GM19395 (cell line): Measurements from ENCODE around the gene KLHL21.
"Not testable (repeated sequence)": the region's sequence is repeated elsewhere in the genome, so short reads cannot be mapped to it uniquely, and the experiment has no call there.

Source experiments
- ATAC-seq: cut with Tn5 transposase; IDR thresholded peaks from one replicate; pipeline ENCODE4 v1.9.1; 2021; ENCODE audit warnings: mild to moderate bottlenecking, moderate library complexity; ENCODE audit not compliant: unreplicated experiment

KLHL21 gene

DNA sequence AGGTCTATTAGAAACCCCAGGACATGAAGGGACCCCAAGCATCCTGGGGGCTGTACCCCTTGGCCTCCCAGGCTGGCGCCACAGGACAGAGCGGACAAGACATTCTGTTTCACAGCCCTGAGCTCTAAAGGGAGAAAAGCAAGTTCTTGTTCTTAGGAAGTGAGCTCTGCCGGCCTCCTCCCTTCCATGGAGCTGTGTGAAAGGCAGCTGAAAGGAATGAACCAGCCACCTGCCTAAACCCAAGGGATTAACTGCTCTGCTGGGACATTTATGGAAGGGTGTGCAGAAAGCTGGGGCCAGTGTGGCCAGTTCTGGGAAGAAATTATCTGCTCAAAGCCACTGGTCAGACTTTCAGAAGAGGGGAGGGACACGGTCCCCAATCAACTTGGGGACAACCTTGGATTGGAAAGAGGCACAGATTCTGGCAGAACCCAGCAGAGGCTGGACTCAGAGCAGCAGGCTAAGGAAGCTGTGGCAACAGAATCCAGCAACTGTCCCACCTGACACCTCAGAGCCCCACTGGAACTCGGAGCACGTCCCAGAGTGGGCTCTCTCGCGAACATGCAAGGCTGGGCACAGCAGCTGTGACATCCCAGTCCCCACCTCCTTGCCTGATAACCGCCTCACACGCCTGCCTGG, 2.1 kb downstream of the KLHL21 start:
- ATAC-seq, result peak; percentile 1

DNA sequence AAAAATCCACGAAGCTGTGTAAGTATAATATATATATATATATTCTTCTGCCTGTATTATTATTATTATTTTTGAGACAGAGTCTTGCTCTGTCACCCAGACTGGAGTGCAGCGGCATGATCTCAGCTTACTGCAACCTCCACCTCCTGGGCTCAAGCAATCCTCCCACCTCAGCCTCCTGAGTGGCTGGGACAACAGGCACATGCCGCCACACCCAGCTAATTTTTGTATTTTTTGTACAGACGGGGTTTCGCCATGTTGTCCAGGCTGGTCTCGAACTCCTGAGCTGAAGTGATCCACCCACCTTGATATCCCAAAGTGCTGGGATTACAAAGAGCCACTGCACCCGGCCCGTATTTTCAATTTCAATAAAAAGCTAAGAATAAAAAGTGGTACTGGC, 2.7 kb downstream of the KLHL21 start:
- not testable (repeated sequence) for ATAC-seq

DNA sequence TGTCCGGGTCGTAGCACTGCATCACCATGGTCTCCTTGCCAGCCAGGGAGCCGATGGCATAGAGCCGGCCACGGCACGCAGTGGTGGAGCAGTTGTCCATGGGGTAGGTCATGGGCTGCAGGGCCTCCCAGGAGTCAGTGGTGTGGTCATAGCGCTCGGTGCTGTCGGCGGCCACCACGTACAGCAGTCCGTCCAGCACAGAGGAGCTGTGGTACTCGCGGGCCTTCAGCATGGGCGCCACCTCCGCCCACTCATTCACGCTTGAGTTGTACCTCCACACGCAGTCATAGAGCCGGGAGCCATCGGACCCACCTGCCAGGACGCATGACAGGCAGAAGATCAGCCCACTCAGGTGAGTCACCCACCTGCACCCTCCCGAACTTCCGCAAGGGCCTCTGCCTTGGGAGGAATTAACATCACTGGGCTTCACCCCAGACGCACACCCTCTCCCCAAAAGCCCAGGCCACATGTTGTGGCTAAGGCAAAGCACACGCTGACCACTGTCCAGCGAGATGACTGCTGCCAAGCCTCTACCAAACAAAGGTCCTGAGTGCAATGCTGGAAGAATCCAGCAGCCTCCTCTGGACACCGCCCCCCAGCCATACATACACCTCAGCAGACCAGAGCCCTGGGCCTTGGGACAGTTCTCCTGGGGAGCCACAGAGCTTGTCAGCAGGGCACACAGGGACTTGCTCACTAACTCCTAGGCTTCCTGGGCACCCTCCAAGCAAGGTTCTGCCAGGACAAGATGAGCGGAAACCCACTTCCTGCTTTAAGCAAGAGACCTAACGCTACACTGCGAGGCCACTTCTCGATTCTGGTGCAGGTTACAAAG, 3.3 kb downstream of the KLHL21 start:
- no peak for ATAC-seq

DNA sequence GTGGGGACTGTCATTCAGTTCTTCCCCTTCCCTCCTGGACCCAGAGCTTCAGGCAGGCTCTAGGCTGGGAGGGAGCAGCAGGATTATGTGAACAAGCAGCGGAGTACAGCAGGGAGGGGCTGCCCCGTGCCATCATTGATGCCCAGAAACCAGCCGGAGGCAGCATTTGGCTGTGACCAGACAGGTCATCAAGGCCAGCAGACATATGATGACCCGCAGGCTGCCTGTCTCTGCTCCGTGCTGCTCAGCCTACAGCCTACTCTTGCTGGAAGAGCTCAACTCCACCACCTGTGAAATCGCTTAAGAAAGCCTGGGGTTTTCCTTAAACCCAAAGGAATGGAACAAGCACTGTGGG, 4.9 kb downstream of the KLHL21 start:
- no peak for ATAC-seq

DNA sequence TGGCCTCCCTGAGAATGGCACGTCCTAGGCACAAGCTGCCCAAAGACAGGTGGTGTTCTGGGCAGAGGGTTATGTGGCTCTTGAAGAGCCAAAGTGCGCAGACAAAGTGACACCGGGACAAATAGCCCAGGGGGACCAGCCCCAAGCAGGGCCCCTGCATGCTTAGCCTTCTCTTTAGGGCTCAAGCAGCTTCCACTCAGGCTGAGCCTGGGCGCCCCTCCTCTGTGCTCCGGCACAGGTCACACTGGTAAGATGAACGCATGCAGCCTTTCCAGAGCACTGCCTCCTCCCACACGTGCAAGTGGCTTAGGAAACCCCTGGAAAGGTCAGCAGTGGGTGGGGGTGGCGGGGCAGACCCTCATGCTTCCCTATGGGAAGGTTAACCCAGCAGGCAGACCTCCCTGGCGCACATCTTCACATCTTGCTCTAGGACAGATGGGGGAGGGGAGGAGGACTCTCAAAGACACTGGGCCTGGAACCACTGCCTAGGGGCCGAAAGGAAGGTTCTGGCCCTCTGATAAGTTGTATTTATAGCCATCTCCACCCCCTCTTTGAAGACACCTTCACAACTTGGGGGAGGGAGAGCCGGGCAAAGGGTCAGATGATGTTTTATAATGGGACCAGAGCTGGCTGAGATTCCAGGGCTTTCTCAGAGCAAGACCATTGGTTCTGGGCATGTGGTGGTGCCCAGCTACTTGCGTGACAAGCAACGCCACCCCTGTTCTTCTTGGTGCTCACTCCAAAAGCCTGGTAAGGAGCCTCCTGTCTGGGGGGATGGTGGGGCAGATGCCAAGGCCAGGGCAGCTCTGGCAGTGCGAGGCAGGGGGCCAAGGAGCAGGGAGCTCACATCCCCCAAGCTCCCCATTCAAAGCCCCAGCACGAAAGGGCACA, 5.5 kb downstream of the KLHL21 start:
- ATAC-seq, result no peak

DNA sequence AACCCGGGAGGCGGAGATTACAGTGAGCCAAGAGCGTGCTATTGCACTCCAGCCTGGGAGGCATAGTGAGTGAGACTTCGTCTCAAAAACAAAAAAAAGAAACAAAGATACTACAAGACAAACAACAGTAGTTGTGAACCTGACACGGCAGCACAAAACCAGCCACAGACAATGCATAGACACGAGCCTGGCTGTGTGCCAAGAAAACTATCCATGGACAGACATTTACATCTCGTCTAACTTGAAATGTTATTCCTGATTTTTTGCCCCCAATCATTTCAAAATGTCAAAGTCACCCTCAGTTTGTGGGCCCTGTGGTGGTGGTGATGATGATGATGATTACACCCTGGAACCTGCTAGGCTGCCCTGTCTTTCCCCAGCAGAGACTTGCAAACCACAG, 6.3 kb downstream of the KLHL21 start:
- ATAC-seq, result no peak

DNA sequence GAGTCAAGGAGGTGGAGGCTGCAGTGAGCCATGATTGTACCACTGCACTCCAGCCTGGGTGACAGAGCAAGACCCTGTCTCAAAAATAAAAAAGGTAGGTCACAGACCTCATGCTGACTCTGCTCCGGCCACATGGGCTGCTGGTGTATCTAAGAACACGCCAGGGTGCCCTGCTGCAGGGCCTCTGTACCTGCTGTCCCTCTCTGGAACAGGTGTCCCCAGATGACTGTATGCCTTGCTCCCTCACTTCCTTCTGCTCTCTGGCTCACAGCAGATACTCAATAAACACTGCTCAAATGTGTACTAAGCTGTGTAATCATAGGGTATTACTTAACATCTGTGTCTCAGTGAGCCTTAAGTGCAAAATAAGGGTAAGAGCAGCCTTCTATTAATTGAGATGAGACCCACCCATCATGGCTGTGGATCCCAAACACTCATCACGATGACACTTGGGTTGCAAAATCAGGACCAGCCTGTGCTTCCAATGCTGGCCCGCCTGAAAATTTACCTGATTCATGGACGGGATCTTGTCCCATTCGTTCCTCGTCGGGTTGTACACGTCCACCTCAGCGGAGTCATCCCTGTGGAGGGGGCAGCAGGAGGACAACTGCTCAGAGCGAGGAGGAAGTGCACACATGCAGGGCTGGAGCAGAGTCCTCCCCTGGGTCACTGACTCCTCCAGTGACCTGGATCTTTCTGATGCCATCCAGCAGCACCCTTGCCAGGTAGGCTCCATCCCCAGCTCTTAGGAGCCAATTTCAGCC, 7.5 kb downstream of the KLHL21 start:
- ATAC-seq, result no peak

DNA sequence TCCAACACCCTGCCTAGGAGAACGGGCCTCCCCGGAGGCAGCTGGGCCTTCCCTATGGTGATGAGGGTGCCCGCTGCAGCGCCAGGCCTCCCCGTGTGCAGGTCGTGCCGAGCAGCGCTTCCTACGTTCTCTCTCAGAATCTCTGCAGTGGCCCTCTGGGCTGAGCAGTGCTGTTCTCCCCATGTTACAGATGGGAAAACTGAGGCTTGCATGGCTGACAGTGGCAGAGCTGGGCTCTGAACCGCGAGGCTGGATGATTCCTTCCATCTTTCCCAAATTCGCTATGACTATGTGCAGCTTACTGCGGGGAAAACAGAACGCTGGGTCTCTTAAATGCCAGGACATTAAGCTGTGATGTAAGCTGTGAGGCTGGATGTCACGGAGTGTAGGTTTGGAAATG, 8.9 kb downstream of the KLHL21 start:
- ATAC-seq, result no peak

DNA sequence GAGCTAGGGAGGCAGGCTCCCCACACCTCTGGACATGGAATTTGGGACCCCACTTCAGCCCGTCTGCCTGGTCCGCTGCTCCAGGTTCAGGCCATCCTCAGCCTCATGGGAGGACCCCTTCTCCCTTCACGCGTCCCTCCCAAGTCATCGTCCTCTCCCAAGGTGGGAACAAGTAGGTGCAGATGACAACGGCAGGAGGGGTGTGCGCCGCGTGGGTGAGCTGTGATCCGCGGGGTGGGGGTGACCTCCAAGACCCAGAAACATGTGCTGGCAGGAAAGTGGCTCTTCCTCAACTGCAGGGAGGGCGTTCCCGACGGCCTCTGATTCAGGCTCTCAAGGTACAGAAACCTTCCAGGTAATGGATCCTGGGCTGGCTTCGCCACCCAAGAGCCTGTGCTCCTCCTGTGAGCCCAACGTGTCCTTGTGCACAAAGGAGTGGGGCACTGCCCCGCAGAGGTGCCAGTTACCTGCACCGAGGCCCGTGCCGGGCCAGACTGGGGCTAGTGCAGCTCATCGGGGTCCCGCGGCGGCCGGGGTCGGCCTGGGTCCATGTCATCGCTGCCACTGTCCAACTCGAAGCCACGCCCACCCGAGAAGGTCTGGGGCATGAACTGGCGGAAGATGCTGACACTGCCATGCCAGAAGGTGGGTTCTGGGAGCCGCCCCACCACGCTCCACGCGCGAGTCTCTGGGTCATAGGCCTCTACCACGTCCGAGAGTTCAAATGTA, 9.6 kb downstream of the KLHL21 start:
- ATAC-seq, result no peak

DNA sequence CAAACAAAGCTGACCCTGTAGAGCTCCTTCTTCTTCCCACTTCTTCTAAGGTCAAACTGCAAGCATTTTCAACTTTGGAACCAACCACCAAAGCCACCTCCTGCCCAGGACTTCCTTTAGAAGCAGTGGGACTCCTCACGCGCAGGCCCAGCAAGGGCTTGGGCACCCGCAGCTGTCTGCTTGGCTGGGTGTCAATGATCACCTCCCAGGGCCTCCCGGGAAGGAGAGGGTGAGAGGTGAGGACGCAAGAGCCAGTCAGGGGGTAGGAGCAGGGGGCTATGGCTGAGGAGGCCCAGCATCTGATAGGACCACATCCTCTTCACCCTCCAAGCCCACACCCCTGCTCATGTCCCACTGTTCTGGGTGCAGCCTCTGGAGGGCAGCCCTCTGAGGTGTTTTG, 10.2 kb downstream of the KLHL21 start:
- ATAC-seq, result no peak

DNA sequence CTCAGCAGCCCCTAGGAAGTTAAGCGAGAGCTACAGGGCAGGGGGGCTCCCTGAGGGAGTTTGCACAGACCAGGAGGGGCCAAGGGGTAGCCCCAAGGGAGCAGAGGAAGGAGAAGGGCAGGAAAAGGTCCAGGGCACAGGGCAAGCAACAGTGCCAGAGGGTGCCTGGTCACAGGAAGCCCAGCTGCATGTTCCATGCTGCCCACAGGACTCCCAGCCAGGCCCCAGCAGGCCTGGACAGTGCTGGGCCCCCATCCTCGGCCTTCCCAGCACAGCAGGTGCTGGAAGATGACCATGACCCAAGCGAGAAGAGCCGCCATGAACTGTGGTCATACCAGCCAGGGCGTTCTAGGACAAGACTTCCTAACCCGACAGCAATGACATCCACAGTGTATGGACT, 11.0 kb downstream of the KLHL21 start:
- no peak for ATAC-seq

DNA sequence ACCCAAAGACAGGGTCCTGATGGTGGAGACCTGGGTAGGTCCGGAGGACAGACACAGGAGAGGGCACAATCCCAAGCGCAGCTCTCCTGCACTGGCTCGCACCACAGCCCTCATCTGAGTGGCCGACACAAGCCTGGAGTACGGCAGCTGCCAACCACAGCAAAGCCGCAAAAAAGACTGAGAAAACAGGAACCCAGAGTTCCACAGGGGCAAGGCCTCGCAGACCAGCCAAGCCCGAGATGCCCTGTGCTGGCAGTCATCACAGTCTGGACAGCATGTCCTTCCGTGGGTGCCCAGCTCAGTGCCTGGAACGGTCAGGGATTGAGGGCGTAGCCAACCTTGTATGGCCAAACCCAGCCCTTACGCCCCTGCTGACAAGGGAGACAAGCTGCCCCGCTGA, 11.4 kb downstream of the KLHL21 start:
- ATAC-seq, result no peak

DNA sequence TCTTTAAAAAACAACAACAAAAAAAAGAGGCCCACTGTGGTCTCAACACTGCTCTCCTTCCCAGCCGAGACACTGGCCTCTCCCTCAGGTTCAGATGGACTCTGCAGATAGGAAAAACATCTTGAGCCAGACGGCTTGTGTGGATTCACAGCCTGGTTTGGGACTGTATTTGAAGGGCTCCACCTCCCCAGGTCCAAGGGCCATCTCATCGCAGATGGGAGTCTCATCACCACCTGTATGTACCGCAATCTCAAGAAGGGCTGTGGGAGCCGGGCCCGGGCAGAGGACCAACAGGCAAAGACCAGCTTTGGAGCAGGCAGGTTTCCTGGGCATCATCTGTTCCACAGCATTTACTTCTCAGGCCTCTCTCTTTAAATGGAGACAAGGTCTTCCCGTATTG, 12.6 kb downstream of the KLHL21 start:
- ATAC-seq, result no peak

DNA sequence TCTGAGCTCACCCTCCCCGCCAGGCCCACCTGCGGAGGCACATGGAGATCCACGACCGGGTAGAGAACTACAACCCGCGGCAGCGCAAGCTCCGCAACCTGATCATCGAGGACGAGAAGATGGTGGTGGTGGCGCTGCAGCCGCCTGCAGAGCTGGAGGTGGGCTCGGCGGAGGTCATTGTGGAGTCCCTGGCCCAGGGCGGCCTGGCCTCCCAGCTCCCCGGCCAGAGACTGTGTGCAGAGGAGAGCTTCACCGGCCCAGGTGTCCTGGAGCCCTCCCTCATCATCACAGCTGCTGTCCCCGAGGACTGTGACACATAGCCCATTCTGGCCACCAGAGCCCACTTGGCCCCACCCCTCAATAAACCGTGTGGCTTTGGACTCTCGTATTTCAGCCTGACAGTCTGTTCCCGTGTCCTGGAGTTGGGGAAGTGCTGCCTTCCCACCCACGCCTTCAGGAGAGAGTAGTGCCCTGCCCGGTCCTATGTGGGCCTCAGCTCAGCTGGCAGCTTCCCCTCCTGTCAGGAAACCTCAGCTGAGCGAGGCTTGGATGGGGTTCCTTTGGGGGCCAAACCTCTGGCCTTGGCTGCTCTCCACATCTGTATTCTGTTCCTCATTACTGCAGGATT, 13.7 kb downstream of the KLHL21 start:
- no peak for ATAC-seq

DNA sequence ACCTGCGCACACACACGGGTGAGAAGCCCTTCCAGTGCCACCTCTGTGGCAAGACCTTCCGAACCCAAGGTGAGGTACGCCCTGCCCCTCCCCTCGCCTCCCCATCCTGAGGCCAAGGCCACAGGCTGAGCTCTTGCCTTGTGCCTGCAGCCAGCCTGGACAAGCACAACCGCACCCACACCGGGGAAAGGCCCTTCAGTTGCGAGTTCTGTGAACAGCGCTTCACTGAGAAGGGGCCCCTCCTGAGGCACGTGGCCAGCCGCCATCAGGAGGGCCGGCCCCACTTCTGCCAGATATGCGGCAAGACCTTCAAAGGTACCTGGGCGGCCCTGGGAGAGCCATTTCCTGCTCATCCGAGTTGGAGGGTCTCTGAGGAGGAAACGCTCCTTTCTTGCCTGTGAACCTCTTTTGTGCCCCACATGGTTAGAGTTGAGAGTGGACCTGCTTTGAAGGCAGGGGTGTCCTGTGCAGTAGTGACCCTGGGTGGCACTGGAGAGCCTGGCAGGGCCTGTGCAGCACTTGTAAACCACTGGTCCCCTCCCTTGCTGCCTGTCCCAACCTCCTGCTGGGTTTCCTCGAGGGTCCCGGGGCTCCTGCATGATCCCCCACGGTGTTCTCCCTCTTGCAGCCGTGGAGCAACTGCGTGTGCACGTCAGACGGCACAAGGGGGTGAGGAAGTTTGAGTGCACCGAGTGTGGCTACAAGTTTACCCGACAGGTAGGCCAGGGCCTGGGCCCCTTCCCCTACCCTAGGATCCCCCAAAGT, 14.4 kb downstream of the KLHL21 start:
- ATAC-seq, result no peak

DNA sequence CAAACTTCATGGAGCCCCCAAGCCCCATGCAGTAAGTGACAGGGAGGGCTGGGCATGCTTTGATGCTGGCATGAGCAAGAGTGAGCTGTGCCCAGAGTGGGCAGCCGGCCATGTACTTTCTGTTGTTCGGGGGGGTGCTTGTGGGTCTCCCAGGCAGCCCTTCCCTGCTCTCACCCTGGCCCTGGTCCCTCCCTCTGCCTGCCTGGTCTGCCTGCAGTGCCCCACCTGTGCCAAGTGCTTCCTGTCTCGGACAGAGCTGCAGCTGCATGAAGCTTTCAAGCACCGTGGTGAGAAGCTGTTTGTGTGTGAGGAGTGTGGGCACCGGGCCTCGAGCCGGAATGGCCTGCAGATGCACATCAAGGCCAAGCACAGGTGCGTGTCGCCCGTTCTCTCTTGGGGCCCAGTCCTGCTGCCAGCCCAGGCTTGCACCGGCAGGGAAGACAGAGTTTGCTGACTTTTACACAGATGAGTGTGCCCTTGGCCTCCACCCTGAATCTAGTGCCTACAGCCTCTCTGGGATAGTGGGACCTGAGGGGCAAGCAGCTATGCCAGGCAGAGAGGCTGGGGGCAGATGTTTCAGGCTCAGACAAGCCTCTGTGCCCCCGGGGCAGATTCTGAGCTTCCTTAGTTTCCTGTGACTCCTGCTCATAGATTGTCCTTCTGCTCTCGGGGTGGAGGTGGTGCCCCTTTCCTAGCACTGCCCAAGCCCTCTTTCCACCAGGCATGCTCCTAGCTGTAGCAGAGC, 15.2 kb downstream of the KLHL21 start:
- no peak for ATAC-seq

DNA sequence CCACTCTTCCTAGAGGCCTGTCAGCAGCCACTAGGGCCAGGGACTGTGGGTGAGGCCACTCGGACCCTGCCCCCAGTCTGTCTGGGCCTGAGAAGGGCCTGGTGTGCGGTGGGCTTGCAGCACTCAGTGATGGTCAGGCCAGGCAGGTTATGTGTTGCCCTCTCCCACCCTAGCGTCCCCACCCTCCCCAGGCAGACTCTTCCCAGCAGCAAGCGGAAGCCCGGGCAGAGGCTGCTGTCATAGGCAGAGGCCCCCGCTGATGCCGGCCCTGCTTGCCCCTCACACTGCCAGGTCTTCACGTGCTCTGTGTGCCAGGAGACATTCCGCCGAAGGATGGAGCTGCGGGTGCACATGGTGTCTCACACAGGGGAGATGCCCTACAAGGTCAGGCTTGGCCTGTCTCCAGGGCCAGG, 16.3 kb downstream of the KLHL21 start:
- no peak for ATAC-seq

DNA sequence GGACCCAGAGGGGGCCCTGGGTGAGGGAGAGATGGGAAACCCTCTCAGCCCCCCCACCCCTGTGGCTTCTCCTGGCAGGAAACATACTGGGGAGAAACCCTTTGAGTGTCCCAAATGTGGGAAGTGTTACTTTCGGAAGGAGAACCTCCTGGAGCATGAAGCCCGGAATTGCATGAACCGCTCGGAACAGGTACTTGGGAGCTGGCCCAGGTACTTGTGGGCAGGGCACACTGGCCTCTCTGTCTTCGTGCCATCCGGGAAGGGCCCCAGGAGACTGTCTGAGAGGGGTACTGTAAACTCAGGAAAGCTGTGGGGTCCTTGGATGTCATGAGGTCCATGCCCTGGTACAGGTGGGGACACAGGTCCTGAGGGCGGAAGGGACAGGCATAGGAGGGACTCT, 16.8 kb downstream of the KLHL21 start:
- ATAC-seq, result no peak
